22Rv1 (cell line): ENCODE data around the gene TEX44.

Source experiments
- ZFX ChIP-seq: fragments of 450-650 bp; IDR thresholded peaks from 2 replicates; pipeline ENCODE4 v1.6.1; 2017; ENCODE audit warnings: antibody characterized with exemption, borderline replicate concordance
- TF ChIP-seq, protein P1 (sequence below): fragments of 450-650 bp; IDR thresholded peaks from 2 replicates; pipeline ENCODE4 v1.5.1; 2017; ENCODE audit warnings: mild to moderate bottlenecking

DNA sequence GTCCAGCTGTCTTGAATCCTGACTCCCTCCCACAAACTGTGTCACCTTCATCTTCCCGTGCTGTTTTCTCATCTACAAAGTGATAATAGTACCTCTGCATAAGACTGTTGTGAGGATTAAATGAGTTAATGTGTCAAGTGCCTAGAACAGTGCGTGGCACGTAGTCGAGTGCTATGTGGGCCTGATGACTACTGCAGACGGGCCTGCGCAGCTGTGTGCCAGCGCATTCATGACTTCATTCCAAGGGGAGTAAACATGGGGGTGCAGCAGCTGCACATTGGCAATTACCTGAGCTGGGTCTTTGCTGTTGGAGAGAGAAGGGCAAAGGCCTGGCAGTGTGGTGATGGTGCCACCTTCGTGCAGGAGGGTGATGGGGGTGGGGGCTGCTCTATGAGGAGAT lies 5.0 kb downstream of the TEX44 start:
- TF ChIP-seq, protein P1, sequence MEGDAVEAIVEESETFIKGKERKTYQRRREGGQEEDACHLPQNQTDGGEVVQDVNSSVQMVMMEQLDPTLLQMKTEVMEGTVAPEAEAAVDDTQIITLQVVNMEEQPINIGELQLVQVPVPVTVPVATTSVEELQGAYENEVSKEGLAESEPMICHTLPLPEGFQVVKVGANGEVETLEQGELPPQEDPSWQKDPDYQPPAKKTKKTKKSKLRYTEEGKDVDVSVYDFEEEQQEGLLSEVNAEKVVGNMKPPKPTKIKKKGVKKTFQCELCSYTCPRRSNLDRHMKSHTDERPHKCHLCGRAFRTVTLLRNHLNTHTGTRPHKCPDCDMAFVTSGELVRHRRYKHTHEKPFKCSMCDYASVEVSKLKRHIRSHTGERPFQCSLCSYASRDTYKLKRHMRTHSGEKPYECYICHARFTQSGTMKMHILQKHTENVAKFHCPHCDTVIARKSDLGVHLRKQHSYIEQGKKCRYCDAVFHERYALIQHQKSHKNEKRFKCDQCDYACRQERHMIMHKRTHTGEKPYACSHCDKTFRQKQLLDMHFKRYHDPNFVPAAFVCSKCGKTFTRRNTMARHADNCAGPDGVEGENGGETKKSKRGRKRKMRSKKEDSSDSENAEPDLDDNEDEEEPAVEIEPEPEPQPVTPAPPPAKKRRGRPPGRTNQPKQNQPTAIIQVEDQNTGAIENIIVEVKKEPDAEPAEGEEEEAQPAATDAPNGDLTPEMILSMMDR = no peak
- TF ChIP-seq ZFX = no peak
